C4-2B (cell line): Measurements from ENCODE around the gene ARID5B.

Experiments
- CTCF ChIP-seq: fragments of 450-650 bp; conservative IDR thresholded peaks from 2 replicates; pipeline ENCODE4 v1.5.1; 2017; ENCODE audit warnings: mild to moderate bottlenecking
- ZFX ChIP-seq: fragments of 450-650 bp; IDR thresholded peaks from 2 replicates; pipeline ENCODE4 v1.6.1; 2017

DNA sequence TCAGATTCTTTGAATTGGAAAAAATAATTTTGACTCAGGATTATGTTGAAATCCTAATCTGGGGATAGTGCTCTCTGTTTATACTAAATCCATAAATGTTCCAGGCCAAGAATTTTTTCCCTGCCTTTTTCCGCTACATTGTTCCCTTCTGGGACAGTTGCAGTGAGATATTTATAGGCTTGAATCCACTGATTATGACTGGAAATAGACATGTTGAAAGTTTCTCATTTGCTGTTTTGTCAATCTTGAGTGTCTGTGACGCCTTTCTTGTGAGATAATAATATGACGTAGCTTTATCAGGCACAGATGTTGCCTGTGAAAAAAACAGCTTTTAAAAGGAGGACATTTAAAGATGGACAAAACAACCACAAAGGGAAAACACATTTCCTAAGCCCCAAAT is 155.9 kb downstream of the ARID5B start:
- no peak for TF ChIP-seq CTCF
- no peak for TF ChIP-seq ZFX
